Measurements from ENCODE around the gene IFITM2.

Gene IFITM2

GRCh38 chr11:293271-293851 lies 14.3 kb upstream of the IFITM2 start:
- DNase-seq (ENCODE audit: low read depth) = no peak

- no peak for DNase-seq (ENCODE audit: low read depth)
These were observed 13.6 kb upstream of the IFITM2 start for GRCh38 chr11:293852-294661.

DNA sequence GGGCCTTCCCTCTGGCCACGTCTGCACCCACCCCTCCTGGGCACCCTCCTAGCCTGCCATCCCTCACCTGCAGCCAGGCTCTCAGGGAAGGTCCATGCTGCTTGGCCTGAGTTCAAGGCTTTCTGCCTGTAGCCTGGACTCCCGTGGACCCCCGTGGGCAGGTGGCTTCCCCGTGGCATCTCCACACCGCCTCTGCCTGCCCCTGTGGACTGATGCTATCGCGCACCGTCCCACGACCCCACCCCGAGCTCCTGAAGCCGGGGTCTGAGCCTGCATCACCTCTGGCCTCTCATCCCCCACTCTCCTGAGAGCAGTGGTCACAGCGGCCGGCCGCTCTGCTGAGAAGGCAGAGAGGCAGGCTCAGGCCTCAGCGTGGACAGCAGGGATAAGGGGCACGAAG lies 12.8 kb upstream of the IFITM2 start:
- DNase-seq (ENCODE audit: low read depth) = no peak

- no peak for DNase-seq (ENCODE audit: low read depth)
These were observed 12.1 kb upstream of the IFITM2 start for GRCh38 chr11:295351-296170.

DNA sequence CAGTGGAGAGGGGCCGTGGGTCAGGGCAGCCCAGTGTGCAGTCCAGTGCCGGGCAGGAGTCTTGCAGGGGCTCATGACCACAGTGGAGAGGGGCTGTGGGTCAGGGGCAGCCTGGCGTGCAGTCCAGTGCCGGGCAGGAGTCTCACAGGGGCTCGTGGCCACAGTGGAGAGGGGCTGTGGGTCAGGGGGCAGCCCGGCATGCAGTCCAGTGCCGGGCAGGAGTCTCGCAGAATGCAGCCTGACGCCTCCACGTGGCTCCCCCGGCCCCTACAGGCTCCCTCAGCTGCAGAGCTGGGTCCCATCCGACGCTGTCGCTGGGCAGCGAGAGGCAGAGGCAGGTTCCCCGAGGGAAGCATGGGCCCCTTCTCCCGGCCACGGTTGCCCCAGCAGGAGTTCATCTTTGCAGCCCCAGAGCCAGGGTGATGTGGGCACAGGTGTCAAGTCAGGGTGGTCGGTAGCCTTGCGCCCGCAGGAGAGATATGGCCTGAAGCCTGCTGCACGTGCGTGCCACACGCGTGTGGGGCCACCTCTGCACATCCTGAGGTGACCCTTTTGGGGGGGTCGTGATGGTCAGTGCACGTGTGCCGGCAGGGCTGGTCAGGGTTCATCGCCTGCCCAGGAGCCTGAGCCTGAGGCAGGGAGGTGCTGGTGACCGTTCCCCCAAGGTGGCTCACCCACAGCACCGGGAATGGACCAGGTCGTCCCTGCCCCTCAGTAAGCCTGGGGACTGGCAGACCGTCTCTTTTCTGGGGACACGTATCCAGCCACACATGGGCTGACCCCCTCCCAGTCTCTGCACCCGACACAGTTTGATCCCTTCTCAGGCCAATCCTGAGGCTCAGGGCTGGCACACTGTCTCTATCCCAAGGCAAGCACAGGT lies 11.2 kb upstream of the IFITM2 start:
- no peak for DNase-seq (ENCODE audit: low read depth)

GRCh38 chr11:297051-297585 lies 10.5 kb upstream of the IFITM2 start:
- DNase-seq (ENCODE audit: low read depth) = no peak

GRCh38 chr11:297586-298405 lies 9.8 kb upstream of the IFITM2 start:
- no peak for DNase-seq (ENCODE audit: low read depth)

DNA sequence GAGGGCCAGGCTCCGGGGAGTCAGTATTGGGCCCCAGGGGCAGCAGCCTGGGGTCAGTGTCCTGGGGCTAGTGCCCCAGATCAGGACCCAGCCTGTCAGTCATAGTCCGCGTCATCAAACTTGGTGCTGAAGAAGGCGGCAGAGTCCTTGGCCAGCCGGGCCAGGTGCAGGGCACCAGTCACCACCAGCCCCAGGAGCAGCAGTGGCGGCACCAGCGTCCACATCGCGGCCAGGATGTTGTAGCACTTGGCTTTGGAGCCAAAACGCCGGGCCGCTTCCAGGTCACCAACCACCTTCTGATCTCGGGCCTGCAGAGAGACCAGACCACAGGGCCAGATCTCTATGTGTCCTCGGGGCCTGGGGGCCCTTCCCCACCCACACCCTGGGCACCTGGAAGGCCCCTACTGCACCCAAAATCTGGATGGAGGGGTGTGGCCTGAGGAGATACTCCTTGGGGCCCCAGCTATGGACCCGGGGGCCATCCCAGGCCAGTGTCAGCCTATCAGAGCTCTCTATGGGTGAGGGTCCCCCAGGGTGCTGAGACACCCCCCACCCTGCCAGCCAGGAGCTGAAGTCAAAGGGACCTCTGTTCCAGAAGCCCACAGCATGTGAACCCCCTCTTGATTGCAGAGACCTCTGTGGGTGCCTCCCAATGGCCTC lies 9.1 kb upstream of the IFITM2 start:
- no peak for DNase-seq (ENCODE audit: low read depth)

DNA sequence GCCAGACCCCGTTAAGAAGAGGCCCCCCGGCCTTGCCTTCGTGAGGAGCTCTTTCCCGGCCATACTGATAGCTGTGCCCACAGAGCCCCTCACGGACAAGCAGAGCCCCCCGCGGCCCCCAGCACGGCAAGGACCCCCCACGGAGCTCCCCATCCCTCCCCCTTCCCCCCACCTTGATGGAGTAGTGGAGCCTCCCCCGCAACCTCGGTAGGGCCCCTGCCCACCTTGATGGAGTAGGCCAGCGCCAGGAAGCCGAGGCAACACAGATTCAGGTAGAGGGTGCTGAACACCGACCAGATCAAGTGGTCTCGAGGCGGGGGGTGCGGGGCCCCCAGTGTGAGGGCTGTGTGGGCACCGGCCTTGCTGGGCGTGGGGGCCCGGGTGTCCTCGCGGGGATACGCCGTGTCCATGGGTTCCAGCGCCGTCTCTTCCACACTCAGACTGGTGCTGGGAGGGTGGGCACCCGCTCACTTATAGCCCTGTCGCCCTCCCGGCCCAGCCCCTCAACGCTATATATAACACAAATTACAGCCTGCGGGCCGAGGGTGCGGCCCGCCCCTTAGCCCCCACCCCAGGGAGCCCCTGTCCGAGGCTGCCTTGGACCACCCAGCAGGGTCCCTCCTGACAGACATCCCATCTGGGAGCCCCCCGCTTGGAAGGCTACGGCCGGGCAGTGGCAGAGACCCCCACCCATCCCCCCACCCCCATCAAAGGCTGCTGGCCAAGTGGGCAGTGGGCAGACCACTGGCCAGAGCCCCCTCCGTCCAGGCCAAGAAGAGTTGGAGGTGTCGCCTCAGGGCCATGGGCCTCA lies 8.3 kb upstream of the IFITM2 start, which contains the start of gene IFITM5:
TSS of gene IFITM5 (minus strand) at position 446 of the 811 bp plus-strand sequence. CDS start at position 410, 36 bp downstream.
- no peak for DNase-seq (ENCODE audit: low read depth)

- no peak for DNase-seq (ENCODE audit: low read depth)
These were observed 7.5 kb upstream of the IFITM2 start for GRCh38 chr11:299951-300735.

- DNase-seq (ENCODE audit: low read depth) = no peak
These were observed 4.3 kb upstream of the IFITM2 start for GRCh38 chr11:303363-303762.

GRCh38 chr11:304061-304506 lies 3.5 kb upstream of the IFITM2 start:
- no peak for DNase-seq (ENCODE audit: low read depth)

DNA sequence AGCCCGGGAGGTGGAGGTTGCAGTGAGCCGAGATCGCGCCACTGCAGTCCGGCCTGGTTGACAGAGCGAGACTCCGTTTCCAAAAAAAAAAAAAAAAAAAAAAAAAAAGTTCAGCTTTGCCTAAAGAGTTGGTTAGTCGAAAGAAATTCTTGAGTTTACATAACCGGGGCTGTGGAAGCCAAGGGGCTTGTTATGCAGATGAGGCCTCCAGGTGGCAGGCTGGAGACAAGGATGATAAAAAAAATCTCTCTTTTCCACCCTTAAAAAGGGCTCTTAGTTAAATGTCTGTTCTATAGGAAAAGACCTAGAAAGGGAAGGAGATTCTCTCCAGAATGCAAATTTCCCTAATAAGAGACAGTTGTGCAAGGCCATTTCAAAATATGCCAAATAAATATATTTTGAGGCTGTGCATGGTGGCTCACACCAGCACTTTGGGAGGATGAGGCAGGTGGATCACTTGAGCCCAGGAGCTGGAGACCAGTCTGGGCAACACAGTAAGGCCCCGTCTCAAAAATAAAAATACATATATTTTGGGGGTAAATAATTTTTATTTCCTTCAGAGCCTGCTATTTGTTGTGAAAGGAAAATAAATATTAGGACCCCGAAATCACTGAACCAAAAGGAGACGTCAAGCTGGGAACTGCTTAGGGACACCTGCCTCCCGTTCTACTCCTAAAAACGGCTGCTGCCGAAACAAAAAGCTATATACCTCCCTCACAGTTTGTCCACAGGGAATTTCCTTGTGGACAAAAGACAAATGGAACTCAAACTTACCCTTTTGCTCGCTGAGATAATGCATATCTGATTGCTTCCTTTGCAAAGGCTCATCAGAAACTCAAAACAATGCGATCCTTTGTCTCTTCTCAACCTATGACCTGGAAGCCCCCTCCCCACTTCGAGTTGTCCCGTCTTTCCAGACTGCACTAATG lies 2.4 kb upstream of the IFITM2 start:
- peak; percentile 39 for DNase-seq (ENCODE audit: low read depth)

DNA sequence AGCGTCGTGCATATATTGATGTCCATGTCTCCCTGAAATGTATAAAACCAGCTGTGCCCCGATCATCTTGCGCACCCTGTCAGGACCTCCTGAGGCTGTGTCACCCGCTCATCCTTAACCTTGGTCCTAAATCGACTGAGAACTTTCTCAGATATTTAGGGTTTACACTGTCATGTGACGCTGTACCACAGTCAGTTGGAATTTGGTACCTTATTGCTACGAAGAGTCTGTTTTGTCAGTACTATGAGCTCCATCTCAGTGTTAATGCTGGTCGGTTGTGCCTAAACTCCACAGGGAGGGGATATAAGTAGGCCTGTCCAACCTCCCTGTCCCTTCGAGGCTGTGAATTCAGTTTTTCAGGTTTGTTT lies 1.8 kb upstream of the IFITM2 start:
- no peak for DNase-seq (ENCODE audit: low read depth)

DNA sequence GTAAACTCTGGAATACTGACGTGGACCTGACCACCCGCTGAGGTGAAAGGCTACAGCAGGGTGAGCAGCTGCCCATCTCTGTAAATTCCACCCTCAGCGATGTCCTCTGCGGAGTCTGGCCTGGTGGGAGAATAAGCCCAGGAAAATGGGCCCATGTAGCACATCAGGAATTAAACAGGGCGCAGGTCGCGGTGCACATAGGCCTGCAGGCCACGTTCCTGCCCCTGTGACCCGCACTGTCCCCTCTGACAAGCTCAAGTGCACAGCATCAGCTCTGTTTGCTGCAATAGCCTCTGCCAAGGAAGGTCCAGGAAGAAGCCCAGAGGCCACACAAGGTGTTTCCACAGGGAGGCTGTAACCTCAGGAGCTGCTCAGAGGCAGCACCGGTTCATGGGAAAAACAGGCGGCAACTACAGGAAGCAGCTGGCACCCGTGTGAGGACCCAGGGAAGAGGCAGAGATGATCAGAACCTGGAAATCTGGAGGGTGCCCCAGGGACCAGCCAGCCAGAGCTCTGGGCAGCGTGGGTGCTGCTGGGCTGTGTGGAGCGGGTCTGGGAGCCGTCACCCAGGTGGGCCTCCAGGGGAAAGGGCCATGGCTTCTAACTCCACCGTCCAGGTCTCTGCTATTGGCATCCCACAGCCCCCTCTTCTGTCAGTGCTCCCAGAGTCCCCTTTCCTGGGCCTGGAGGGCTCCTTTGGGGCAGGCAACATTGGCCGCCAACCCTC lies 808 bp upstream of the IFITM2 start:
- no peak for DNase-seq (ENCODE audit: low read depth)
